ENCODE measurements around the gene WIPF2. TPM values are rescaled to one million over a fixed set of nuclear protein-coding genes. Genes with fewer than 3 reads are reported as not detected.

WIPF2 gene
- total RNA-seq, 2 donors from 2014 or later, result 22.5 to 25.3 TPM

Small RNAs within 50 kb of the gene (microRNA-seq; reads per million reads assigned to microRNA genes)
- not detected for gene MIR6867 (ENCODE audit: borderline microRNAs expressed)

Other genes with a start within 250 kb of the WIPF2 start
- 100 to 1,000 TPM; 152 to 164 TPM for gene PSMD3, start 238.5 kb upstream of the WIPF2 start, total RNA-seq
- gene CSF3, start 203.9 kb upstream of the WIPF2 start, total RNA-seq, result not detected
- 100 to 1,000 TPM; 106 to 124 TPM for gene MED24, start 164.9 kb upstream of the WIPF2 start, total RNA-seq
- gene THRA, start 156.3 kb upstream of the WIPF2 start, total RNA-seq, result 10 to 100 TPM; 12.7 to 14.4 TPM
- 1 to 10 TPM; 3.0 to 4.4 TPM for gene NR1D1, start 118.7 kb upstream of the WIPF2 start, total RNA-seq
- gene MSL1, start 97.3 kb upstream of the WIPF2 start, total RNA-seq, result 100 to 1,000 TPM in 1 of 2 donors, 10 to 100 TPM in 1; 95.4 to 108 TPM
- gene CASC3, start 78.8 kb upstream of the WIPF2 start, total RNA-seq, result 100 to 1,000 TPM; 113 to 116 TPM
- gene RAPGEFL1, start 41.8 kb upstream of the WIPF2 start, total RNA-seq, result 10 to 100 TPM; 15.6 to 20.8 TPM
- 10 to 100 TPM; 88.4 to 95.4 TPM for gene CDC6, start 68.6 kb downstream of the WIPF2 start, total RNA-seq
- gene RARA, start 89.9 kb downstream of the WIPF2 start, total RNA-seq, result 10 to 100 TPM; 22.7 to 27.6 TPM
- not detected for gene GJD3, start 145.4 kb downstream of the WIPF2 start, total RNA-seq
- 100 to 1,000 TPM; 173 to 246 TPM for gene TOP2A, start 198.6 kb downstream of the WIPF2 start, total RNA-seq
- 10 to 100 TPM; 58.3 to 69.0 TPM for gene IGFBP4, start 224.1 kb downstream of the WIPF2 start, total RNA-seq